ENCODE data around the gene LOXHD1. TPM values are rescaled to one million over a fixed set of nuclear protein-coding genes. Genes with fewer than 3 reads are reported as not detected.

LOXHD1 gene
- total RNA-seq, 4 donors from 2014 or later, result 0.13 to 0.50 TPM; not detected in 2

DNA sequence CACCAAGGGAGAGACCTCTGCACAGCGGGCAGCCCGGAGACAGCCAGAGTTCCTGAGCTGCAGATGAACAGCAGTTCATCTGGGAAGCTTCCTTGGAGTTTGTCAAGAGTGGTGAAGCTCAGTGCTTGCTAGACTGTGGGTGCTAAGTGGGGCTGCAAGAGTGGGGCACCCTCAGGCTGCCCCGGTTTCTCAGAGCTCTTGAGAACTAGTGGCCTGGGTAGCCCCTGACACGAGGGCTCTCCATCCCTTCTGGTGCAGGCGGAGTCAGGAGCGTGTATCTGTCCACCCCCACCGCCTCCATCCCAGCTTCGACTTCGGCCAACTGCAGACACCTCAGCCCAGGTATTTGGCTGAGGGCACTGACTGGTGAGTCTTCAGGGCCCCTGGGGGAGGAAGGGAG lies 222.0 kb downstream of the LOXHD1 start:
- TF ChIP-seq POLR2A (IDR thresholded peaks at IDR 0.05; ENCODE audit: low read depth) (no peak), EP300 (IDR thresholded peaks at IDR 0.05) (no peak), CTCF (IDR thresholded peaks at IDR 0.05) (no peak)
- H3K27me3 ChIP-seq, result no peaks in the 10 kb centered on the region
- H3K9me3 ChIP-seq, result no peaks in the 10 kb centered on the region
- intact Hi-C loops (cut with DNase I), result no loop called here
- no peaks in the 10 kb centered on the region for H3K36me3 ChIP-seq
- H3K4me3 ChIP-seq, result no peak overlapping the region
- WGBS, result 92% methylated on average over 3 of the region's 9 CpGs
- no peaks in the 10 kb centered on the region for H3K4me1 ChIP-seq
- H3K27ac ChIP-seq (replicated peaks in 1 of 4), result no peak overlapping the region
- DNase-seq (ENCODE audit: extremely low spot score), result no peak

- DNase-seq (ENCODE audit: extremely low spot score), result no peak
- 97% methylated on average over 3 of the region's 3 CpGs for WGBS
Measured at GRCh38 chr18:46434629-46435028, 222.4 kb downstream of the LOXHD1 start.

GRCh38 chr18:46433121-46433826 lies 223.7 kb downstream of the LOXHD1 start:
- TF ChIP-seq EP300 (IDR thresholded peaks at IDR 0.05) (no peak), POLR2AphosphoS5 (IDR thresholded peaks at IDR 0.05) (no peak), CTCF (IDR thresholded peaks at IDR 0.05) (no peak), POLR2A (IDR thresholded peaks at IDR 0.05; ENCODE audit: low read depth) (no peak)
- DNase-seq (ENCODE audit: extremely low spot score), result no peak
- no peaks in the 10 kb centered on the region for H3K9me3 ChIP-seq
- H3K4me1 ChIP-seq, result no peaks in the 10 kb centered on the region
- WGBS, result 92% methylated on average over 17 of the region's 35 CpGs
- no peaks in the 10 kb centered on the region for H3K27me3 ChIP-seq
- H3K4me3 ChIP-seq, result no peak overlapping the region
- intact Hi-C loops (cut with DNase I), result no loop called here
- no peaks in the 10 kb centered on the region for H3K36me3 ChIP-seq
- H3K27ac ChIP-seq (replicated peaks in 1 of 4), result no peak overlapping the region

More at GRCh38 chr18:46434629-46435028, 222.4 kb downstream of the LOXHD1 start:
- no peak overlapping the region for H3K4me3 ChIP-seq
- intact Hi-C loops (cut with DNase I), result no loop called here
- H3K27me3 ChIP-seq, result no peaks in the 10 kb centered on the region
- H3K27ac ChIP-seq (replicated peaks in 1 of 4), result no peak overlapping the region
- TF ChIP-seq POLR2AphosphoS5 (IDR thresholded peaks at IDR 0.05) (no peak), EP300 (IDR thresholded peaks at IDR 0.05) (no peak), CTCF (IDR thresholded peaks at IDR 0.05) (no peak), POLR2A (IDR thresholded peaks at IDR 0.05; ENCODE audit: low read depth) (no peak)
- H3K36me3 ChIP-seq, result no peaks in the 10 kb centered on the region
- no peaks in the 10 kb centered on the region for H3K9me3 ChIP-seq
- H3K4me1 ChIP-seq, result no peaks in the 10 kb centered on the region

- Histone ChIP-seq H3K9me3 (no peaks in the 10 kb centered on the region), H3K36me3 (no peaks in the 10 kb centered on the region), H3K27me3 (no peaks in the 10 kb centered on the region), H3K4me1 (no peaks in the 10 kb centered on the region), H3K27ac (replicated peaks in 1 of 4) (no peak overlapping the region), H3K4me3 (no peak overlapping the region)
- TF ChIP-seq CTCF (IDR thresholded peaks at IDR 0.05) (no peak), POLR2AphosphoS5 (IDR thresholded peaks at IDR 0.05) (no peak), POLR2A (IDR thresholded peaks at IDR 0.05; ENCODE audit: low read depth) (no peak), EP300 (IDR thresholded peaks at IDR 0.05) (no peak)
- DNase-seq (ENCODE audit: extremely low spot score), result no peak
- intact Hi-C loops (cut with DNase I), result no loop called here
- WGBS, result 65% methylated on average over 4 of the region's 4 CpGs
Measured at GRCh38 chr18:46431522-46432171, 225.4 kb downstream of the LOXHD1 start.
